K562 (cell line): Measurements from ENCODE around the gene RAB14. TPM values are rescaled to one million over a fixed set of nuclear protein-coding genes. Genes with fewer than 3 reads are reported as not detected.

Source experiments
- BRCA1 ChIP-seq, 2 experiments: fragments of 450-650 bp in 1 of 2; sonication (generic) in 1 of 2; formaldehyde crosslinking in 1 of 2; IDR thresholded peaks; 2 replicates each; pipeline versions ENCODE4 v1.5.0 to v1.6.1; 2017 to 2020; ENCODE audit warnings: mild to moderate bottlenecking in 1 of 2, missing genetic modification reagents in 1 of 2
- CREM ChIP-seq: IDR thresholded peaks from 2 replicates; pipeline ENCODE4 v1.6.1; 2014; ENCODE audit warnings: antibody characterized with exemption, low read depth
- FOSL1 ChIP-seq: fragments of 200-800 bp; sonication (Bioruptor generic); conservative IDR thresholded peaks from 2 replicates; pipeline ENCODE4 v1.6.1; 2016; ENCODE audit warnings: missing genetic modification characterization, missing compliant biosample characterization
- HMG20A ChIP-seq: fragments of 450-650 bp; formaldehyde crosslinking; conservative IDR thresholded peaks from 2 replicates; pipeline ENCODE4 v1.4.0; 2020; ENCODE audit warnings: mild to moderate bottlenecking, mixed read lengths
- MTA3 ChIP-seq: fragments of 450-650 bp; formaldehyde crosslinking; IDR thresholded peaks from 2 replicates; pipeline ENCODE4 v1.6.1; 2017; ENCODE audit warnings: mild to moderate bottlenecking, borderline replicate concordance
- NBN ChIP-seq: fragments of 450-650 bp; IDR thresholded peaks from 2 replicates; pipeline ENCODE4 v1.6.1; 2016; ENCODE audit warnings: low read depth, mild to moderate bottlenecking
- PTTG1 ChIP-seq: fragments of 450-650 bp; IDR thresholded peaks from 2 replicates; pipeline ENCODE4 v1.6.1; 2016; ENCODE audit warnings: low read depth, mild to moderate bottlenecking, missing genetic modification characterization, missing compliant biosample characterization
- SMAD4 ChIP-seq: fragments of 250-450 bp; sonication (Bioruptor Pico); conservative IDR thresholded peaks from 2 replicates; pipeline ENCODE4 v1.8.0; 2021; ENCODE audit warnings: inconsistent platforms, mild to moderate bottlenecking, moderate library complexity
- SMARCA4 ChIP-seq: fragments of 450-650 bp; IDR thresholded peaks from 2 replicates; pipeline ENCODE4 v1.6.1; 2016
- SOX6 ChIP-seq: fragments of 450-650 bp; IDR thresholded peaks from 2 replicates; pipeline ENCODE4 v1.6.1; 2014; ENCODE audit warnings: mild to moderate bottlenecking
- TEAD1 ChIP-seq, 2 experiments: fragments of 450-650 bp in 1 of 2; sonication (generic) in 1 of 2; formaldehyde crosslinking; IDR thresholded peaks; 2 replicates each; pipeline versions ENCODE4 v1.4.0 to v1.8.0; 2020 to 2022; ENCODE audit warnings: mild to moderate bottlenecking in 2 of 2, missing genetic modification reagents in 1 of 2
- ZNF197 ChIP-seq: fragments of 200-800 bp; sonication (Bioruptor generic); IDR thresholded peaks from 2 replicates; pipeline ENCODE4 v1.6.1; 2016; ENCODE audit warnings: low read depth, missing genetic modification characterization, missing compliant biosample characterization
- ZNF408 ChIP-seq: fragments of 250-450 bp; sonication (Bioruptor Pico); IDR thresholded peaks from 2 replicates; pipeline ENCODE4 v1.4.0; 2020; ENCODE audit warnings: low read depth, mild to moderate bottlenecking, moderate library complexity
- ZNF766 ChIP-seq: fragments of 200-800 bp; sonication (Bioruptor generic); conservative IDR thresholded peaks from 2 replicates; pipeline ENCODE4 v1.6.1; 2016; ENCODE audit warnings: missing genetic modification characterization, missing compliant biosample characterization
- polyA plus RNA-seq, 8 experiments: library from polyadenylated mRNA; depleted of rRNA in 4 of 8; stranded (reverse) in 5 of 8; unstranded in 3 of 8; fragments of >200 nt; fragmentation: Nextera tagmentation in 2 of 8; fragmentation: Illumina TruSeq in 1 of 8; extraction: Ambion mirVana in 2 of 8; extraction: Trizol in 1 of 8; gene quantifications; 2 replicates each; pipeline versions ENCODE4 v1.2.1 to v1.2.3, GENCODE V29; 2011 to 2014; ENCODE audit warnings: inconsistent platforms in 1 of 8, missing spikeins in 1 of 8
- total RNA-seq, 7 experiments: library from RNA; depleted of rRNA in 6 of 7; stranded (reverse); fragments of >200 nt in 6 of 7; fragmentation: Illumina TruSeq in 2 of 7; extraction: Trizol in 2 of 7; gene quantifications; 2 replicates each; pipeline versions ENCODE4 v1.2.1 to v1.2.3, GENCODE V29; 2011 to 2021; ENCODE audit warnings: low replicate concordance in 1 of 7
- TF ChIP-seq, protein P1 (sequence below): fragments of 250-450 bp; sonication (Bioruptor Pico); IDR thresholded peaks from 2 replicates; pipeline ENCODE4 v1.8.0; 2021; ENCODE audit warnings: moderate library complexity, mild to moderate bottlenecking, inconsistent platforms
- TF ChIP-seq, protein P2 (sequence below): sonication (generic); formaldehyde crosslinking; IDR thresholded peaks from 2 replicates; pipeline ENCODE4 v1.8.0; 2022; ENCODE audit warnings: mild to moderate bottlenecking, missing genetic modification reagents
- TF ChIP-seq, protein P3 (sequence below): fragments of 450-650 bp; IDR thresholded peaks from 2 replicates; pipeline ENCODE4 v1.6.1; 2018; ENCODE audit not compliant: partially characterized antibody
- TF ChIP-seq, protein P4 (sequence below): sonication (generic); formaldehyde crosslinking; IDR thresholded peaks from 2 replicates; pipeline ENCODE4 v1.8.0; 2022; ENCODE audit warnings: mild to moderate bottlenecking, missing genetic modification reagents, borderline replicate concordance
- TF ChIP-seq, protein P5 (sequence below): fragments of 250-450 bp; sonication (Bioruptor Pico); IDR thresholded peaks from 2 replicates; pipeline ENCODE4 v1.6.1; 2021; ENCODE audit warnings: mild to moderate bottlenecking

Gene RAB14
- total and polyA plus RNA-seq, 9 of the 15 experiments (the other 6 are each of a cell fraction or from before 2014, with no cell fraction given) = 10.3 to 41.8 (median 20.9) TPM

DNA sequence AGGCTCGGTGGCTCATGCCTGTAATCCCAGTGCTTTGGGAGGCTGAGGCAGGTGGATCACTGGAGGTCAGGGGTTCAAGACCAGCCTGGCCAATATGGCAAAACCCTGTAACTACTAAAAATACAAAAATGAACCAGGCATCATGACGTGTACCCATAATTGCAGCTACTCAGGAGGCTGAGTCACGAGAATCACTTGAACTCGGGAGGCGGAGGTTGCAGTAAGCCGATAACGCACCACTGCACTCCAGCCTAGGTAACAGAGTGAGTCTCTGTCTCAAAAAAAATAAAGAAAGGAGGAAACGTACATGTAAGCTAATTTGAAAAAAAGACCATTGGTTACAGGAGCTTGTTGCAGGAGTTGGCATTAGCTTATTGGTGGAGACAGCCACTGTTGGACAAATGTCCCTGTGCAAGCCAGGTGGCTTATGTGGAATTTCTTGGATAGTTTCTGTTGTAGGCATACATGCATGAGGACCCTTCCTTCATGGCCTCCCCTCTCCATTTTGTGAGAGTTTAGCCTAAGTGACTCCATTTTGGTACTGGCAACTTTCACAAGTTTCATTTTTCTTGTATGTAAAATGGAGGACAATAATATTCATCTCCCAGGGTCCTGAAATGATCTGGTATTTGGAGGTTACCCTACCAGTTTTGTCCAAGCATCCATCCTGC lies 16.8 kb upstream of the RAB14 start (continued):
- TF ChIP-seq NBN (no peak), ZNF197 (CRISPR knock-in tag) (peak; percentile 81; the same call in 1 of the 2 replicates), ZNF766 (peak; percentile 91), CREM (peak; percentile 63), MTA3 (no peak), SOX6 (no peak; the same call in 1 of the 2 replicates), BRCA1 (IDR thresholded peaks at IDR 0.05) (no peak), BRCA1 (CRISPR knock-in tag; IDR thresholded peaks at IDR 0.05) (no peak), SMARCA4 (peak; percentile 53), PTTG1 (tag) (peak; percentile 93), ZNF408 (CRISPR knock-in tag) (no peak), HMG20A (CRISPR knock-in tag) (no peak), TEAD1 (CRISPR knock-in tag; IDR thresholded peaks at IDR 0.05) (peak in 1 of 2 experiments; percentile 76; a peak in 2 of 4 replicates), FOSL1 (tag) (peak; percentile 90), SMAD4 (CRISPR knock-in tag) (peak; percentile 94)
- TF ChIP-seq, protein P1, sequence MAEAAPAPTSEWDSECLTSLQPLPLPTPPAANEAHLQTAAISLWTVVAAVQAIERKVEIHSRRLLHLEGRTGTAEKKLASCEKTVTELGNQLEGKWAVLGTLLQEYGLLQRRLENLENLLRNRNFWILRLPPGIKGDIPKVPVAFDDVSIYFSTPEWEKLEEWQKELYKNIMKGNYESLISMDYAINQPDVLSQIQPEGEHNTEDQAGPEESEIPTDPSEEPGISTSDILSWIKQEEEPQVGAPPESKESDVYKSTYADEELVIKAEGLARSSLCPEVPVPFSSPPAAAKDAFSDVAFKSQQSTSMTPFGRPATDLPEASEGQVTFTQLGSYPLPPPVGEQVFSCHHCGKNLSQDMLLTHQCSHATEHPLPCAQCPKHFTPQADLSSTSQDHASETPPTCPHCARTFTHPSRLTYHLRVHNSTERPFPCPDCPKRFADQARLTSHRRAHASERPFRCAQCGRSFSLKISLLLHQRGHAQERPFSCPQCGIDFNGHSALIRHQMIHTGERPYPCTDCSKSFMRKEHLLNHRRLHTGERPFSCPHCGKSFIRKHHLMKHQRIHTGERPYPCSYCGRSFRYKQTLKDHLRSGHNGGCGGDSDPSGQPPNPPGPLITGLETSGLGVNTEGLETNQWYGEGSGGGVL (CRISPR knock-in tag) = peak; percentile 72
- TF ChIP-seq, protein P2, sequence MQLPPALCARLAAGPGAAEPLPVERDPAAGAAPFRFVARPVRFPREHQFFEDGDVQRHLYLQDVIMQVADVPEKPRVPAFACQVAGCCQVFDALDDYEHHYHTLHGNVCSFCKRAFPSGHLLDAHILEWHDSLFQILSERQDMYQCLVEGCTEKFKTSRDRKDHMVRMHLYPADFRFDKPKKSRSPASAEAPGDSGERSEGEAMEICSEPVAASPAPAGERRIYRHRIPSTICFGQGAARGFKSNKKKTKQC (CRISPR knock-in tag) = no peak
- TF ChIP-seq, protein P3, sequence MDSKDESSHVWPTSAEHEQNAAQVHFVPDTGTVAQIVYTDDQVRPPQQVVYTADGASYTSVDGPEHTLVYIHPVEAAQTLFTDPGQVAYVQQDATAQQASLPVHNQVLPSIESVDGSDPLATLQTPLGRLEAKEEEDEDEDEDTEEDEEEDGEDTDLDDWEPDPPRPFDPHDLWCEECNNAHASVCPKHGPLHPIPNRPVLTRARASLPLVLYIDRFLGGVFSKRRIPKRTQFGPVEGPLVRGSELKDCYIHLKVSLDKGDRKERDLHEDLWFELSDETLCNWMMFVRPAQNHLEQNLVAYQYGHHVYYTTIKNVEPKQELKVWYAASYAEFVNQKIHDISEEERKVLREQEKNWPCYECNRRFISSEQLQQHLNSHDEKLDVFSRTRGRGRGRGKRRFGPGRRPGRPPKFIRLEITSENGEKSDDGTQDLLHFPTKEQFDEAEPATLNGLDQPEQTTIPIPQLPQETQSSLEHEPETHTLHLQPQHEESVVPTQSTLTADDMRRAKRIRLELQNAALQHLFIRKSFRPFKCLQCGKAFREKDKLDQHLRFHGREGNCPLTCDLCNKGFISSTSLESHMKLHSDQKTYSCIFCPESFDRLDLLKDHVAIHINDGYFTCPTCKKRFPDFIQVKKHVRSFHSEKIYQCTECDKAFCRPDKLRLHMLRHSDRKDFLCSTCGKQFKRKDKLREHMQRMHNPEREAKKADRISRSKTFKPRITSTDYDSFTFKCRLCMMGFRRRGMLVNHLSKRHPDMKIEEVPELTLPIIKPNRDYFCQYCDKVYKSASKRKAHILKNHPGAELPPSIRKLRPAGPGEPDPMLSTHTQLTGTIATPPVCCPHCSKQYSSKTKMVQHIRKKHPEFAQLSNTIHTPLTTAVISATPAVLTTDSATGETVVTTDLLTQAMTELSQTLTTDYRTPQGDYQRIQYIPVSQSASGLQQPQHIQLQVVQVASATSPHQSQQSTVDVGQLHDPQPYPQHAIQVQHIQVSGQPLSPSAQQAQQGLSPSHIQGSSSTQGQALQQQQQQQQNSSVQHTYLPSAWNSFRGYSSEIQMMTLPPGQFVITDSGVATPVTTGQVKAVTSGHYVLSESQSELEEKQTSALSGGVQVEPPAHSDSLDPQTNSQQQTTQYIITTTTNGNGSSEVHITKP = no peak
- TF ChIP-seq, protein P4, sequence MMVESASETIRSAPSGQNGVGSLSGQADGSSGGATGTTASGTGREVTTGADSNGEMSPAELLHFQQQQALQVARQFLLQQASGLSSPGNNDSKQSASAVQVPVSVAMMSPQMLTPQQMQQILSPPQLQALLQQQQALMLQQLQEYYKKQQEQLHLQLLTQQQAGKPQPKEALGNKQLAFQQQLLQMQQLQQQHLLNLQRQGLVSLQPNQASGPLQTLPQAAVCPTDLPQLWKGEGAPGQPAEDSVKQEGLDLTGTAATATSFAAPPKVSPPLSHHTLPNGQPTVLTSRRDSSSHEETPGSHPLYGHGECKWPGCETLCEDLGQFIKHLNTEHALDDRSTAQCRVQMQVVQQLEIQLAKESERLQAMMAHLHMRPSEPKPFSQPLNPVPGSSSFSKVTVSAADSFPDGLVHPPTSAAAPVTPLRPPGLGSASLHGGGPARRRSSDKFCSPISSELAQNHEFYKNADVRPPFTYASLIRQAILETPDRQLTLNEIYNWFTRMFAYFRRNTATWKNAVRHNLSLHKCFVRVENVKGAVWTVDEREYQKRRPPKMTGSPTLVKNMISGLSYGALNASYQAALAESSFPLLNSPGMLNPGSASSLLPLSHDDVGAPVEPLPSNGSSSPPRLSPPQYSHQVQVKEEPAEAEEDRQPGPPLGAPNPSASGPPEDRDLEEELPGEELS (CRISPR knock-in tag) = no peak
- TF ChIP-seq, protein P5, sequence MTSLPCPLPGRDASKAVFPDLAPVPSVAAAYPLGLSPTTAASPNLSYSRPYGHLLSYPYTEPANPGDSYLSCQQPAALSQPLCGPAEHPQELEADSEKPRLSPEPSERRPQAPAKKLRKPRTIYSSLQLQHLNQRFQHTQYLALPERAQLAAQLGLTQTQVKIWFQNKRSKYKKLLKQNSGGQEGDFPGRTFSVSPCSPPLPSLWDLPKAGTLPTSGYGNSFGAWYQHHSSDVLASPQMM = no peak
